HFFc6 (cell line): ENCODE measurements around the gene MDH1. TPM values are rescaled to one million over a fixed set of nuclear protein-coding genes. Genes with fewer than 3 reads are reported as not detected.

Source experiments
- DNase-seq: peaks from one replicate; pipeline ENCODE4 v3.0.0-alpha.2; 2018
- H3K27ac Mint-ChIP-seq: 2 replicates; pipeline ENCODE4 v1.8.0; 2020; ENCODE audit warnings: mild to moderate bottlenecking, mixed read lengths
- H3K27me3 Mint-ChIP-seq: 2 replicates; pipeline ENCODE4 v1.8.0; 2021; ENCODE audit warnings: mild to moderate bottlenecking, moderate library complexity, mixed read lengths; ENCODE audit not compliant: insufficient read depth
- H3K36me3 Mint-ChIP-seq: 2 replicates; pipeline ENCODE4 v1.8.0; 2021; ENCODE audit warnings: low read depth, mixed read lengths
- H3K4me1 Mint-ChIP-seq: 2 replicates; pipeline ENCODE4 v1.8.0; 2020; ENCODE audit warnings: low read depth, mixed read lengths
- H3K4me3 Mint-ChIP-seq: 2 replicates; pipeline ENCODE4 v1.8.0; 2020; ENCODE audit warnings: mild to moderate bottlenecking, moderate library complexity, mixed read lengths
- H3K9me3 Mint-ChIP-seq: 2 replicates; pipeline ENCODE4 v1.8.0; 2020; ENCODE audit warnings: mild to moderate bottlenecking, mixed read lengths
- CTCF ChIP-seq: fragments of 200-600 bp; sonication (generic); IDR thresholded peaks from 2 replicates; pipeline ENCODE4 v1.5.0; 2021; ENCODE audit warnings: antibody characterized with exemption, mild to moderate bottlenecking
- total RNA-seq, 6 experiments: library from RNA; stranded (reverse); fragmentation: NEBNext Ultra II Directional; extraction: Animal tissue kit (Norgen Biotek cat#: 25700); gene quantifications; 2 replicates in 1 of 6; 3 replicates in 5 of 6; pipeline ENCODE4 v1.2.3, GENCODE V29; 2021

MDH1 gene
- total RNA-seq, 6 experiments from 2014 or later = 152 to 175 (median 168) TPM

GRCh38 chr2:63631501-63631900 is 42.7 kb downstream of the MDH1 start:
- peaks cover 39% of the 10 kb centered on the region for H3K9me3 Mint-ChIP-seq

GRCh38 chr2:63632382-63632781 is 43.6 kb downstream of the MDH1 start:
- Mint-ChIP-seq H3K27me3 (peaks cover 3% of the 10 kb centered on the region; the same call in 1 of the 2 replicates), H3K27ac (no peak overlapping the region), H3K4me1 (no peaks in the 10 kb centered on the region), H3K4me3 (no peak overlapping the region), H3K36me3 (peaks cover 19% of the 10 kb centered on the region; the same call in 1 of the 2 replicates), H3K9me3 (peaks cover 41% of the 10 kb centered on the region)
- TF ChIP-seq CTCF = no peak
- no peak for DNase-seq

More at GRCh38 chr2:63631501-63631900, 42.7 kb downstream of the MDH1 start:
- H3K27me3 Mint-ChIP-seq = peaks cover 3% of the 10 kb centered on the region; the same call in 1 of the 2 replicates
- H3K4me1 Mint-ChIP-seq = no peaks in the 10 kb centered on the region
- no peak for DNase-seq
- no peak for TF ChIP-seq CTCF
- H3K36me3 Mint-ChIP-seq = peaks cover 17% of the 10 kb centered on the region; the same call in 1 of the 2 replicates
- no peak overlapping the region for H3K27ac Mint-ChIP-seq
- no peak overlapping the region for H3K4me3 Mint-ChIP-seq

- Mint-ChIP-seq H3K27me3 (peaks cover 2% of the 10 kb centered on the region; the same call in 1 of the 2 replicates), H3K4me3 (no peak overlapping the region), H3K4me1 (peaks cover 10% of the 10 kb centered on the region; the same call in 1 of the 2 replicates), H3K9me3 (peaks cover 22% of the 10 kb centered on the region), H3K27ac (no peak overlapping the region), H3K36me3 (peaks cover 19% of the 10 kb centered on the region; the same call in 1 of the 2 replicates)
- no peak for TF ChIP-seq CTCF
- no peak for DNase-seq
Measured at GRCh38 chr2:63639344-63639743, 50.6 kb downstream of the MDH1 start.

- Mint-ChIP-seq H3K27ac (no peak overlapping the region), H3K36me3 (no peaks in the 10 kb centered on the region), H3K9me3 (no peaks in the 10 kb centered on the region; the same call in 1 of the 2 replicates), H3K4me3 (no peak overlapping the region), H3K4me1 (peaks cover 10% of the 10 kb centered on the region; the same call in 1 of the 2 replicates), H3K27me3 (peaks cover 4% of the 10 kb centered on the region)
- no peak for TF ChIP-seq CTCF
- DNase-seq = no peak
Measured at GRCh38 chr2:63642946-63643345, 54.2 kb downstream of the MDH1 start.

GRCh38 chr2:63643486-63643885 is 54.7 kb downstream of the MDH1 start:
- DNase-seq = no peak
- Mint-ChIP-seq H3K4me3 (no peak overlapping the region), H3K9me3 (no peaks in the 10 kb centered on the region; the same call in 1 of the 2 replicates), H3K4me1 (peaks cover 10% of the 10 kb centered on the region; the same call in 1 of the 2 replicates), H3K36me3 (no peaks in the 10 kb centered on the region), H3K27ac (no peak overlapping the region), H3K27me3 (peaks cover 4% of the 10 kb centered on the region)
- TF ChIP-seq CTCF = no peak
